Esophagus muscularis mucosa (tissue), 4 donors: Measurements from ENCODE around the gene CPNE7. TPM values are rescaled to one million over a fixed set of nuclear protein-coding genes. Genes with fewer than 3 reads are reported as not detected.

Source experiments
- DNase-seq: peaks from one replicate; pipeline ENCODE4 v3.0.0-alpha.2; 2017; ENCODE audit errors: extremely low spot score
- H3K27ac ChIP-seq, 4 donors: fragments of 200-600 bp; sonication (generic); replicated peaks in 1 of 4; 1 replicate in 3 of 4; 2 replicates in 1 of 4; pipeline ENCODE4 v1.5.1; 2016 to 2019; ENCODE audit warnings: mild to moderate bottlenecking in 1 of 4
- H3K27me3 ChIP-seq, 4 donors: fragments of 200-600 bp; sonication (generic); one replicate each; pipeline versions ENCODE4 v1.5.1 to v1.6.0; 2016 to 2019
- H3K36me3 ChIP-seq, 4 donors: fragments of 200-600 bp; sonication (generic); one replicate each; pipeline ENCODE4 v1.5.1; 2016 to 2019
- H3K4me1 ChIP-seq, 4 donors: fragments of 200-600 bp; sonication (generic); one replicate each; pipeline ENCODE4 v1.5.1; 2016 to 2019
- H3K4me3 ChIP-seq, 4 donors: fragments of 200-600 bp; sonication (generic); 1 replicate in 2 of 4; 2 replicates in 2 of 4; pipeline ENCODE4 v1.5.1; 2016 to 2019; ENCODE audit warnings: mild to moderate bottlenecking in 4 of 4, moderate library complexity in 1 of 4
- H3K9me3 ChIP-seq, 4 donors: fragments of 200-600 bp; sonication (generic); 1 replicate in 3 of 4; 2 replicates in 1 of 4; pipeline ENCODE4 v1.5.1; 2016 to 2019
- EP300 ChIP-seq: sonication (generic); formaldehyde crosslinking; IDR thresholded peaks from one replicate; pipeline ENCODE4 v1.6.1; 2017; ENCODE audit warnings: antibody characterized with exemption
- POLR2A ChIP-seq: fragments of 450-650 bp; IDR thresholded peaks from one replicate; pipeline ENCODE4 v1.6.1; 2017; ENCODE audit warnings: antibody characterized with exemption, moderate library complexity, mild to moderate bottlenecking, low read depth
- POLR2AphosphoS5 ChIP-seq, 2 donors: sonication (generic); formaldehyde crosslinking; IDR thresholded peaks; one replicate each; pipeline ENCODE4 v1.6.1; 2017; ENCODE audit warnings: antibody characterized with exemption in 2 of 2
- WGBS: methylation state at CpG from one replicate; pipeline ENCODE4 v1.1.5; 2018; 5-methylcytosine and 5-hydroxymethylcytosine counted together
- intact Hi-C: fragments of 100-400 bp; cut with DNase I; formaldehyde crosslinking; loops from one replicate; pipeline ENCODE4 v1.15.1; 2023
- total RNA-seq, 4 donors: library from RNA; depleted of rRNA; stranded (reverse); fragments of >200 nt; gene quantifications; one replicate each; pipeline versions ENCODE4 v1.1.0 to v1.2.1, GENCODE V29; 2016
- TF ChIP-seq, protein P1 (sequence below), 3 experiments: fragments of 200-600 bp in 2 of 3; fragments of 450-650 bp in 1 of 3; sonication (generic) in 2 of 3; IDR thresholded peaks; one replicate each; pipeline ENCODE4 v1.5.1; 2017 to 2019; ENCODE audit warnings: antibody characterized with exemption in 3 of 3, mild to moderate bottlenecking in 2 of 3, moderate library complexity in 1 of 3

Gene CPNE7
- total RNA-seq, 4 donors from 2014 or later = 0.83 to 1.7 (median 1.4) TPM; not detected in 1

DNA sequence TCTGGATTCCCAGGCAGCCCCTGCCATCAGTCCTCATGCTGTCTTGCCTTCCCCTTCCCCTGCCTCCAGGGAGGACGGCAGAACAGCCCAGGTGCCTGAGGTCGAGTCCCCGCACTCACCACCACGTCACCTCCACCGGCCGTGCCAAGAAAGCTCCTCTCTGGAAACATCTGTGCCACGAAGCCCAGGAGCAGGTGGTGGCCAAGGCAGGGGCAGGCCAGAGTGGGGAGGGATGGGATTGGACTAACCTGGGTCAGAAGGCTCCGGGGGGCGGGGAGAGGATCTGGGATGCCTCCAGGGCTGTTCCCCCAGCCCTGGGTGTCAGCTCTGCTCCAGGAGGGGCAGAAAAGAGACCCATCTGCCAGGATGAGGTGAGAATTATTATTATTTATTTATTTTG is 30.4 kb downstream of the CPNE7 start:
- intact Hi-C loops = no loop called here

DNA sequence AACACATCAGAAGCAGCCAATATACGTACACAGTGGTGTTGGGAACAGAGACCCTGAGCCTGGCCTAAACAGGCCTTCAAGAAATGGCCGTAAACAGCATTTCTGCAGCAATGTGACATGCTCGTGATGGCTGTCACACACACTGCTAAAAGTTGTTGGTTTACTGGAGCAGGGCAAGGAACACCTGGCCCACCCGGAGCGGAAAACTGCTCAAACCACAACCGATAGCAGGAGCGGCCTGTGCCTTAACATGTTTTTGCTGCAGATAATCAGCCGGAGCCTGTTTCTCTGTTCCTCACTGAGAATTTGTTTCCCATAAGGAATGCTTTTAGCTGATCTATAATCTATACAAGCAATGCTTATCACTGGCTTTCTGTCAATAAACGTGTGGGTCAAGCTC is 31.9 kb downstream of the CPNE7 start:
- Histone ChIP-seq H3K36me3 (no peaks in the 10 kb centered on the region), H3K27ac (no peak overlapping the region), H3K9me3 (no peaks in the 10 kb centered on the region), H3K27me3 (peaks cover 0 to 74% (median 0%) of the 10 kb centered on the region in 4 donors), H3K4me3 (no peak overlapping the region), H3K4me1 (peaks cover 3 to 8% (median 5%) of the 10 kb centered on the region in 4 donors)
- TF ChIP-seq, protein P1, sequence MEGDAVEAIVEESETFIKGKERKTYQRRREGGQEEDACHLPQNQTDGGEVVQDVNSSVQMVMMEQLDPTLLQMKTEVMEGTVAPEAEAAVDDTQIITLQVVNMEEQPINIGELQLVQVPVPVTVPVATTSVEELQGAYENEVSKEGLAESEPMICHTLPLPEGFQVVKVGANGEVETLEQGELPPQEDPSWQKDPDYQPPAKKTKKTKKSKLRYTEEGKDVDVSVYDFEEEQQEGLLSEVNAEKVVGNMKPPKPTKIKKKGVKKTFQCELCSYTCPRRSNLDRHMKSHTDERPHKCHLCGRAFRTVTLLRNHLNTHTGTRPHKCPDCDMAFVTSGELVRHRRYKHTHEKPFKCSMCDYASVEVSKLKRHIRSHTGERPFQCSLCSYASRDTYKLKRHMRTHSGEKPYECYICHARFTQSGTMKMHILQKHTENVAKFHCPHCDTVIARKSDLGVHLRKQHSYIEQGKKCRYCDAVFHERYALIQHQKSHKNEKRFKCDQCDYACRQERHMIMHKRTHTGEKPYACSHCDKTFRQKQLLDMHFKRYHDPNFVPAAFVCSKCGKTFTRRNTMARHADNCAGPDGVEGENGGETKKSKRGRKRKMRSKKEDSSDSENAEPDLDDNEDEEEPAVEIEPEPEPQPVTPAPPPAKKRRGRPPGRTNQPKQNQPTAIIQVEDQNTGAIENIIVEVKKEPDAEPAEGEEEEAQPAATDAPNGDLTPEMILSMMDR (IDR thresholded peaks at IDR 0.05) = no peak
- TF ChIP-seq POLR2A = no peak
- TF ChIP-seq EP300 = no peak
- no peak for TF ChIP-seq POLR2AphosphoS5 (IDR thresholded peaks at IDR 0.05)
- DNase-seq = no peak
- intact Hi-C loops = no loop called here
- 88% methylated on average over 9 of the region's 9 CpGs for WGBS

More for the DNA sequence above, 30.4 kb downstream of the CPNE7 start:
- H3K4me3 ChIP-seq = no peak overlapping the region
- no peak for DNase-seq
- no peak overlapping the region for H3K27ac ChIP-seq
- no peaks in the 10 kb centered on the region for H3K36me3 ChIP-seq
- H3K27me3 ChIP-seq = peaks cover 0 to 68% (median 0%) of the 10 kb centered on the region in 4 donors
- no peaks in the 10 kb centered on the region for H3K9me3 ChIP-seq
- peaks cover 3 to 14% (median 11%) of the 10 kb centered on the region in 4 donors for H3K4me1 ChIP-seq
- TF ChIP-seq, protein P1 (IDR thresholded peaks at IDR 0.05) = no peak
- TF ChIP-seq POLR2A = no peak
- TF ChIP-seq POLR2AphosphoS5 (IDR thresholded peaks at IDR 0.05) = no peak
- no peak for TF ChIP-seq EP300
- 83% methylated on average over 7 of the region's 9 CpGs for WGBS

DNA sequence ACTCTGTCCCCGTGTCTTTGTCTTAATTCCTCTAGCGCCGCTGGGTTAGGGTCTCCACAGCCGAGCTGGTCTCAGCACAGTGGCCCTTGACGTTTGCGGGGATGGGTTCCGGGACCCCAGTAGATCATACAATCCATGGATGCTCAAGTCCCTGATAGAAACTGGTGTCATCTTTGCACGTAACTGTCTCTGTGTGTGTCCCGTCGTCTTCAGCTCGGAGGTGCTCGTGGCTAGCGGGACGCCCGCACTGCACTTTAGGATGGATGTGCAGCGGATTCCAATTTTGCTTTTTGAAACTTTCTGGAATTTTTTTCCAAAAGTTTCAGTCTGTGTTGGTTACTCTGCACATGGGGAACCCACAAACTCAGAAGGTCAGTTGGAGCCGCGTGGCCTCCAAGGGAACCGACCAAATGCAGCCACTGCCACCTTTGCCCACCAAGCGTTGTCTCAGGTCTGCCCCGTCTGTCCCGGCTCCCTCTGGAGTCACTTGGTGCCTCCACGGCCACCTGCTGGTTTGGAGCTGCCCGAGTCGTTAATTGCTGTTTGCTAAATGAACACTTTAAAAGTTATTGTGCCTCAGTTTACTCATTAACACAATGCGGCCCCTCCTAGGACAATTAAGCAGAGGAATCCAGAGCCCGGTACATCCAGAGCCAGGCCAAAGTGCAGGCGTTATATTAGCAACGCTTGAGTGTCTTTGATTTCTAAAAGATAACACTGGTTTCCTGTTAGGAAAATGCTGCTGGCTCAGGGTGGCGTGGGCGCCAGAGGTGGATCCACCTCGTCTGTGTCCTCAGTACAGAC is 32.6 kb downstream of the CPNE7 start:
- no peak overlapping the region for H3K4me3 ChIP-seq
- DNase-seq = no peak
- H3K27me3 ChIP-seq = peaks cover 0 to 74% (median 0%) of the 10 kb centered on the region in 4 donors
- TF ChIP-seq POLR2A (no peak), POLR2AphosphoS5 (IDR thresholded peaks at IDR 0.05) (no peak), EP300 (no peak)
- TF ChIP-seq, protein P1 (IDR thresholded peaks at IDR 0.05) = no peak
- no peak overlapping the region for H3K27ac ChIP-seq
- H3K9me3 ChIP-seq = no peaks in the 10 kb centered on the region
- H3K36me3 ChIP-seq = no peaks in the 10 kb centered on the region
- intact Hi-C loops = no loop called here
- peaks cover 0 to 1% (median 0%) of the 10 kb centered on the region in 4 donors for H3K4me1 ChIP-seq
- 80% methylated on average over 32 of the region's 32 CpGs for WGBS

DNA sequence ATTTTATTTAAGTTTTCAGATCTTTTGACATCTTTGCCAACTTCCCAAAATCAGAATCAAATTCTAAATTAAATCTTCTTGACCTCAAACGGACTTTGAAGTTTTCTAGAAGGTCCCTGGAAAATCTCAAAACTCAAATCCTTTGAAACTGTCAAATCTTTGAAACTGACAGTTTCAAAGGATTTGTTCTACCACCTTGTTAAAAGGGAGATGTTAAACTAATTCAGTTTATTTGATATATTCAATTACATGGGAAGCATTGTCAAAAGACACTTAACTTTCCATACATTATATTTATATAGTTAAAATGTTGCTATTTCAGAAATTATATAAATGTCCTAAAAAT is 34.5 kb downstream of the CPNE7 start:
- TF ChIP-seq, protein P1 (IDR thresholded peaks at IDR 0.05) = no peak
- no peak for TF ChIP-seq POLR2A
- TF ChIP-seq POLR2AphosphoS5 (IDR thresholded peaks at IDR 0.05) = no peak
- no peak for TF ChIP-seq EP300
- intact Hi-C loops = no loop called here
- peaks cover 0 to 80% (median 1%) of the 10 kb centered on the region in 4 donors for H3K27me3 ChIP-seq
- no peak overlapping the region for H3K27ac ChIP-seq
- WGBS = 82% methylated on average over 1 of the region's 1 CpG
- H3K36me3 ChIP-seq = no peaks in the 10 kb centered on the region
- DNase-seq = no peak
- peaks cover 0 to under 1% (median 0%) of the 10 kb centered on the region in 4 donors for H3K4me1 ChIP-seq
- H3K9me3 ChIP-seq = no peaks in the 10 kb centered on the region
- H3K4me3 ChIP-seq = no peak overlapping the region
